HepG2 (cell line): ENCODE results near the gene LIPT2. TPM values are rescaled to one million over a fixed set of nuclear protein-coding genes. Genes with fewer than 3 reads are reported as not detected.

ENCODE experiments used
- ARHGAP35 ChIP-seq: sonication (generic); formaldehyde crosslinking; IDR thresholded peaks from 2 replicates; pipeline ENCODE4 v1.9.0; 2022; ENCODE audit warnings: mild to moderate bottlenecking, inconsistent platforms, moderate library complexity, missing genetic modification reagents, borderline replicate concordance
- ATRX ChIP-seq: sonication (generic); formaldehyde crosslinking; IDR thresholded peaks from 2 replicates; pipeline ENCODE4 v1.4.0; 2020; ENCODE audit warnings: missing genetic modification reagents, borderline replicate concordance
- CEBPB ChIP-seq: IDR thresholded peaks from 2 replicates; pipeline ENCODE4 v1.6.1; 2011; ENCODE audit warnings: low read depth, low read length, improper control_type of control experiment, borderline replicate concordance
- HIVEP1 ChIP-seq: sonication (generic); formaldehyde crosslinking; IDR thresholded peaks from 2 replicates; pipeline ENCODE4 v1.4.0; 2020; ENCODE audit warnings: mild to moderate bottlenecking, missing genetic modification reagents
- IKZF1 ChIP-seq: fragments of 450-650 bp; IDR thresholded peaks from 2 replicates; pipeline ENCODE4 v1.7.1; 2016
- KDM1A ChIP-seq: IDR thresholded peaks from 2 replicates; pipeline ENCODE4 v1.6.1; 2016; ENCODE audit warnings: missing compliant biosample characterization
- MEIS1 ChIP-seq: sonication (generic); formaldehyde crosslinking; IDR thresholded peaks from 2 replicates; pipeline ENCODE4 v1.9.0; 2021; ENCODE audit warnings: mild to moderate bottlenecking, missing genetic modification reagents, moderate library complexity, borderline replicate concordance
- POLR2A ChIP-seq, 2 experiments: IDR thresholded peaks; 2 replicates each; pipeline ENCODE4 v1.6.1; 2011; ENCODE audit warnings: low read depth in 2 of 2, low read length in 2 of 2, mild to moderate bottlenecking in 1 of 2, moderate library complexity in 1 of 2; ENCODE audit not compliant: insufficient read depth in 1 of 2
- TAF1 ChIP-seq: sonication (generic); formaldehyde crosslinking; IDR thresholded peaks from 2 replicates; pipeline ENCODE4 v1.4.0; 2020; ENCODE audit warnings: missing genetic modification reagents
- TCF7L2 ChIP-seq: IDR thresholded peaks from 2 replicates; pipeline ENCODE4 v1.6.1; 2011; ENCODE audit warnings: mild to moderate bottlenecking, low read depth, low read length, moderate library complexity
- ZKSCAN1 ChIP-seq: fragments of 150-350 bp; IDR thresholded peaks from 2 replicates; pipeline ENCODE4 v1.6.1; 2014; ENCODE audit warnings: low read length
- ZMAT3 ChIP-seq: sonication (generic); formaldehyde crosslinking; conservative IDR thresholded peaks from 2 replicates; pipeline ENCODE4 v1.7.0; 2021; ENCODE audit warnings: missing genetic modification reagents
- ZNF224 ChIP-seq: sonication (generic); formaldehyde crosslinking; IDR thresholded peaks from 2 replicates; pipeline ENCODE4 v1.5.0; 2020; ENCODE audit warnings: mild to moderate bottlenecking, missing genetic modification reagents
- ZNF256 ChIP-seq: sonication (generic); formaldehyde crosslinking; conservative IDR thresholded peaks from 2 replicates; pipeline ENCODE4 v1.4.0; 2020; ENCODE audit warnings: missing genetic modification reagents
- ZNF274 ChIP-seq: sonication (generic); formaldehyde crosslinking; IDR thresholded peaks from 2 replicates; pipeline ENCODE4 v1.5.1; 2020; ENCODE audit warnings: mild to moderate bottlenecking, missing genetic modification reagents
- ZNF282 ChIP-seq: fragments of 450-650 bp; IDR thresholded peaks from 2 replicates; pipeline ENCODE4 v1.6.1; 2018; ENCODE audit not compliant: partially characterized antibody
- ZNF331 ChIP-seq: sonication (generic); formaldehyde crosslinking; IDR thresholded peaks from 2 replicates; pipeline ENCODE4 v1.4.0; 2020; ENCODE audit warnings: missing genetic modification reagents
- ZNF337 ChIP-seq: sonication (generic); formaldehyde crosslinking; IDR thresholded peaks from 2 replicates; pipeline ENCODE4 v1.5.1; 2020; ENCODE audit warnings: missing genetic modification reagents, low read depth, mild to moderate bottlenecking, borderline replicate concordance
- ZNF546 ChIP-seq: sonication (generic); formaldehyde crosslinking; conservative IDR thresholded peaks from 2 replicates; pipeline ENCODE4 v1.8.1; 2023; ENCODE audit warnings: mild to moderate bottlenecking, missing genetic modification reagents
- ZNF678 ChIP-seq: sonication (generic); formaldehyde crosslinking; IDR thresholded peaks from 2 replicates; pipeline ENCODE4 v1.4.0; 2020; ENCODE audit warnings: mild to moderate bottlenecking, missing genetic modification reagents
- ZNF766 ChIP-seq: sonication (generic); formaldehyde crosslinking; IDR thresholded peaks from 2 replicates; pipeline ENCODE4 v1.5.0; 2020; ENCODE audit warnings: missing genetic modification reagents, borderline replicate concordance
- ZNF781 ChIP-seq: sonication (generic); formaldehyde crosslinking; IDR thresholded peaks from 2 replicates; pipeline ENCODE4 v1.5.1; 2020; ENCODE audit warnings: borderline replicate concordance, mild to moderate bottlenecking, missing genetic modification reagents; ENCODE audit errors: not compliant biosample characterization
- ZNF782 ChIP-seq: sonication (generic); formaldehyde crosslinking; IDR thresholded peaks from 2 replicates; pipeline ENCODE4 v1.4.0; 2020; ENCODE audit warnings: missing genetic modification reagents, mild to moderate bottlenecking, borderline replicate concordance
- ZUFSP ChIP-seq: sonication (generic); formaldehyde crosslinking; IDR thresholded peaks from 2 replicates; pipeline ENCODE4 v1.9.0; 2021; ENCODE audit warnings: missing genetic modification reagents, mild to moderate bottlenecking, borderline replicate concordance
- polyA plus RNA-seq, 8 experiments: library from polyadenylated mRNA; depleted of rRNA in 3 of 8; stranded (reverse) in 7 of 8; unstranded in 1 of 8; fragments of >200 nt; fragmentation: Illumina TruSeq in 4 of 8; extraction: Trizol in 4 of 8; gene quantifications; 2 replicates each; pipeline versions ENCODE4 v1.2.1 to v1.2.3, GENCODE V29; 2011 to 2016; ENCODE audit warnings: low read depth in 4 of 8, missing spikeins in 1 of 8, mixed read lengths in 1 of 8; ENCODE audit not compliant: insufficient read depth in 1 of 8
- total RNA-seq, 5 experiments: library from RNA; depleted of rRNA; stranded (reverse); fragments of >200 nt; fragmentation: Illumina TruSeq; extraction: Trizol; gene quantifications; 2 replicates each; pipeline ENCODE4 v1.2.3, GENCODE V29; 2016; ENCODE audit warnings: low read depth in 1 of 5
- TF ChIP-seq, protein P1 (sequence below): sonication (generic); formaldehyde crosslinking; IDR thresholded peaks from 2 replicates; pipeline ENCODE4 v1.9.0; 2022; ENCODE audit warnings: missing genetic modification reagents, mild to moderate bottlenecking, borderline replicate concordance
- TF ChIP-seq, protein P2 (sequence below): sonication (generic); formaldehyde crosslinking; conservative IDR thresholded peaks from 2 replicates; pipeline ENCODE4 v1.4.0; 2020; ENCODE audit warnings: missing genetic modification reagents
- TF ChIP-seq, protein P3 (sequence below): sonication (generic); formaldehyde crosslinking; IDR thresholded peaks from 2 replicates; pipeline ENCODE4 v1.4.0; 2020; ENCODE audit warnings: missing genetic modification reagents
- TF ChIP-seq, protein P4 (sequence below), 2 experiments: fragments of 450-650 bp in 1 of 2; sonication (generic) in 1 of 2; formaldehyde crosslinking; IDR thresholded peaks; 2 replicates each; pipeline versions ENCODE4 v1.5.0 to v1.8.0; 2020 to 2022; ENCODE audit warnings: mild to moderate bottlenecking in 1 of 2, missing genetic modification reagents in 1 of 2

The LIPT2 gene
- total and polyA plus RNA-seq, 2 of the 13 experiments (the other 11 are each of a cell fraction or from before 2014, with no cell fraction given): 3.0 to 5.6 TPM

- TF ChIP-seq ZNF781 (CRISPR knock-in tag) (no peak), ZNF337 (CRISPR knock-in tag) (no peak), ZNF274 (CRISPR knock-in tag) (no peak), ZNF782 (CRISPR knock-in tag) (no peak), ZUFSP (no peak), TAF1 (CRISPR knock-in tag) (no peak), IKZF1 (no peak), ZNF766 (CRISPR knock-in tag) (no peak), KDM1A (no peak), ZNF331 (CRISPR knock-in tag) (peak; percentile 57; the same call in 1 of the 2 replicates), ATRX (CRISPR knock-in tag) (no peak), MEIS1 (CRISPR knock-in tag) (no peak), ZNF546 (no peak), ZKSCAN1 (no peak), ZNF256 (no peak), ARHGAP35 (CRISPR knock-in tag) (no peak), ZNF224 (CRISPR knock-in tag) (no peak), TCF7L2 (no peak), ZNF678 (no peak), HIVEP1 (CRISPR knock-in tag) (no peak), ZMAT3 (CRISPR knock-in tag) (no peak; the same call in 1 of the 2 replicates), ZNF282 (no peak), POLR2A (IDR thresholded peaks at IDR 0.05; ENCODE audit: insufficient read depth in 1 of 2, low read depth in 2 of 2, low read length in 2 of 2) (peak in 1 of 2 experiments; percentile 44; a peak in 1 of 4 replicates), CEBPB (peak; percentile 99)
- TF ChIP-seq, protein P1, sequence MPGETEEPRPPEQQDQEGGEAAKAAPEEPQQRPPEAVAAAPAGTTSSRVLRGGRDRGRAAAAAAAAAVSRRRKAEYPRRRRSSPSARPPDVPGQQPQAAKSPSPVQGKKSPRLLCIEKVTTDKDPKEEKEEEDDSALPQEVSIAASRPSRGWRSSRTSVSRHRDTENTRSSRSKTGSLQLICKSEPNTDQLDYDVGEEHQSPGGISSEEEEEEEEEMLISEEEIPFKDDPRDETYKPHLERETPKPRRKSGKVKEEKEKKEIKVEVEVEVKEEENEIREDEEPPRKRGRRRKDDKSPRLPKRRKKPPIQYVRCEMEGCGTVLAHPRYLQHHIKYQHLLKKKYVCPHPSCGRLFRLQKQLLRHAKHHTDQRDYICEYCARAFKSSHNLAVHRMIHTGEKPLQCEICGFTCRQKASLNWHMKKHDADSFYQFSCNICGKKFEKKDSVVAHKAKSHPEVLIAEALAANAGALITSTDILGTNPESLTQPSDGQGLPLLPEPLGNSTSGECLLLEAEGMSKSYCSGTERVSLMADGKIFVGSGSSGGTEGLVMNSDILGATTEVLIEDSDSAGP: peak; percentile 54
- TF ChIP-seq, protein P2, sequence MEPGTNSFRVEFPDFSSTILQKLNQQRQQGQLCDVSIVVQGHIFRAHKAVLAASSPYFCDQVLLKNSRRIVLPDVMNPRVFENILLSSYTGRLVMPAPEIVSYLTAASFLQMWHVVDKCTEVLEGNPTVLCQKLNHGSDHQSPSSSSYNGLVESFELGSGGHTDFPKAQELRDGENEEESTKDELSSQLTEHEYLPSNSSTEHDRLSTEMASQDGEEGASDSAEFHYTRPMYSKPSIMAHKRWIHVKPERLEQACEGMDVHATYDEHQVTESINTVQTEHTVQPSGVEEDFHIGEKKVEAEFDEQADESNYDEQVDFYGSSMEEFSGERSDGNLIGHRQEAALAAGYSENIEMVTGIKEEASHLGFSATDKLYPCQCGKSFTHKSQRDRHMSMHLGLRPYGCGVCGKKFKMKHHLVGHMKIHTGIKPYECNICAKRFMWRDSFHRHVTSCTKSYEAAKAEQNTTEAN (CRISPR knock-in tag): no peak
- TF ChIP-seq, protein P3, sequence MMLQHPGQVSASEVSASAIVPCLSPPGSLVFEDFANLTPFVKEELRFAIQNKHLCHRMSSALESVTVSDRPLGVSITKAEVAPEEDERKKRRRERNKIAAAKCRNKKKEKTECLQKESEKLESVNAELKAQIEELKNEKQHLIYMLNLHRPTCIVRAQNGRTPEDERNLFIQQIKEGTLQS (CRISPR knock-in tag): no peak
- TF ChIP-seq, protein P4, sequence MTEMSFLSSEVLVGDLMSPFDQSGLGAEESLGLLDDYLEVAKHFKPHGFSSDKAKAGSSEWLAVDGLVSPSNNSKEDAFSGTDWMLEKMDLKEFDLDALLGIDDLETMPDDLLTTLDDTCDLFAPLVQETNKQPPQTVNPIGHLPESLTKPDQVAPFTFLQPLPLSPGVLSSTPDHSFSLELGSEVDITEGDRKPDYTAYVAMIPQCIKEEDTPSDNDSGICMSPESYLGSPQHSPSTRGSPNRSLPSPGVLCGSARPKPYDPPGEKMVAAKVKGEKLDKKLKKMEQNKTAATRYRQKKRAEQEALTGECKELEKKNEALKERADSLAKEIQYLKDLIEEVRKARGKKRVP (CRISPR knock-in tag; IDR thresholded peaks at IDR 0.05): peak in 1 of 2 experiments; percentile 37; a peak in 1 of 4 replicates
Observed at GRCh38 chr11:74462009-74462408, 31.5 kb downstream of the LIPT2 start (continued).
